GM12892 (cell line): ENCODE measurements around the gene WASF3.

ENCODE experiments used
- POLR2A ChIP-seq: IDR thresholded peaks from 2 replicates; pipeline ENCODE4 v1.6.1; 2011; ENCODE audit warnings: low read depth, low read length, control low read depth
- POLR2AphosphoS5 ChIP-seq: IDR thresholded peaks from 2 replicates; pipeline ENCODE4 v1.6.1; 2011; ENCODE audit warnings: low read depth, low read length, control low read depth
- TAF1 ChIP-seq: IDR thresholded peaks from 2 replicates; pipeline ENCODE4 v1.6.1; 2011; ENCODE audit warnings: low read depth, mild to moderate bottlenecking, control low read depth, low read length, borderline replicate concordance

- TF ChIP-seq POLR2AphosphoS5: no peak
- TF ChIP-seq POLR2A: no peak
- no peak for TF ChIP-seq TAF1
Measured at GRCh38 chr13:26677156-26677555, 119.7 kb downstream of the WASF3 start.
